ENCODE results near the gene METTL26.

METTL26 gene

GRCh38 chr16:658679-659571 is 22.8 kb upstream of the METTL26 start:
- DNase-seq, result no peak

GRCh38 chr16:657487-657886 is 21.4 kb upstream of the METTL26 start:
- no peak for DNase-seq

GRCh38 chr16:654034-654433 is 17.9 kb upstream of the METTL26 start:
- no peak for DNase-seq

- DNase-seq, result no peak
These were observed 16.6 kb upstream of the METTL26 start for GRCh38 chr16:652454-653305.

GRCh38 chr16:651844-652243 is 15.7 kb upstream of the METTL26 start:
- DNase-seq, result no peak

- no peak for DNase-seq
These were observed 13.5 kb upstream of the METTL26 start for GRCh38 chr16:649631-650030.

GRCh38 chr16:648781-649589 is 12.9 kb upstream of the METTL26 start, which contains the start of gene WDR90:
Gene WDR90, plus strand, starts transcription at chr16:649365. Its CDS starts 52 bp downstream, at chr16:649417.
- peak; percentile 39 for DNase-seq

- no peak for DNase-seq
These were observed 12.1 kb upstream of the METTL26 start for GRCh38 chr16:648071-648780.

GRCh38 chr16:647173-647902 is 11.2 kb upstream of the METTL26 start:
- no peak for DNase-seq

- no peak for DNase-seq
These were observed 10.6 kb upstream of the METTL26 start for GRCh38 chr16:646679-647172.

GRCh38 chr16:645852-646678 is 10.0 kb upstream of the METTL26 start:
- DNase-seq, result no peak

- no peak for DNase-seq
These were observed 8.5 kb upstream of the METTL26 start for GRCh38 chr16:644556-644955.

GRCh38 chr16:643050-643368 is 6.9 kb upstream of the METTL26 start:
- no peak for DNase-seq

GRCh38 chr16:642189-643049 is 6.3 kb upstream of the METTL26 start:
- DNase-seq, result no peak

- no peak for DNase-seq
These were observed 5.5 kb upstream of the METTL26 start, which contains the start of gene MCRIP2 for GRCh38 chr16:641326-642188. Gene MCRIP2, plus strand, starts transcription at chr16:641828. Its CDS starts 164 bp downstream, at chr16:641992.

- no peak for DNase-seq
These were observed 4.5 kb upstream of the METTL26 start for GRCh38 chr16:640614-641013.

- DNase-seq, result no peak
These were observed 2.7 kb upstream of the METTL26 start for GRCh38 chr16:638836-639235.

GRCh38 chr16:638034-638543 is 2.0 kb upstream of the METTL26 start:
- DNase-seq, result no peak
